Suppressor macrophage treated with lipopolysaccharide for 4 hours (primary cell): Measurements from ENCODE around the gene RIPOR3.
"Not testable (repeated sequence)": the region's sequence is repeated elsewhere in the genome, so short reads cannot be mapped to it uniquely, and the experiment has no call there.

Source experiments
- DNase-seq: peaks from one replicate; pipeline ENCODE4 v3.0.0-alpha.2; 2020

RIPOR3 gene

DNA sequence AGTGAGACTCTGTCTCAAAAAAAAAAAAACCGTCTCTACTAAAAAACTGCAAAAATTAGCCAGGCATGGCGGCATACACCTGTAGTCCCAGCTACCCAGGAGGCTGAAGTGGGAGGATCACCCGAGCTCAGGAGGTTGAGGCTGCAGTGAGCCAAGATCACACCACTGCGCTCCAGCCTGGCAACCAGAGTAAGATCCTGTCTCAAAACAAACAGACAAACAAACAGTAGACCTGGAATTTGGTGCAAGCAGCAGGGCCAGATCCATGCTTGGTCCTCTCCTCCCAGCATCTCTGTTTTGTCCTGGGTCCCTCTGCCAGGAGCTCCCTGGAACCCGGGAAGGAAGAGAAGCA lies 11.6 kb downstream of the RIPOR3 start:
- no peak for DNase-seq

DNA sequence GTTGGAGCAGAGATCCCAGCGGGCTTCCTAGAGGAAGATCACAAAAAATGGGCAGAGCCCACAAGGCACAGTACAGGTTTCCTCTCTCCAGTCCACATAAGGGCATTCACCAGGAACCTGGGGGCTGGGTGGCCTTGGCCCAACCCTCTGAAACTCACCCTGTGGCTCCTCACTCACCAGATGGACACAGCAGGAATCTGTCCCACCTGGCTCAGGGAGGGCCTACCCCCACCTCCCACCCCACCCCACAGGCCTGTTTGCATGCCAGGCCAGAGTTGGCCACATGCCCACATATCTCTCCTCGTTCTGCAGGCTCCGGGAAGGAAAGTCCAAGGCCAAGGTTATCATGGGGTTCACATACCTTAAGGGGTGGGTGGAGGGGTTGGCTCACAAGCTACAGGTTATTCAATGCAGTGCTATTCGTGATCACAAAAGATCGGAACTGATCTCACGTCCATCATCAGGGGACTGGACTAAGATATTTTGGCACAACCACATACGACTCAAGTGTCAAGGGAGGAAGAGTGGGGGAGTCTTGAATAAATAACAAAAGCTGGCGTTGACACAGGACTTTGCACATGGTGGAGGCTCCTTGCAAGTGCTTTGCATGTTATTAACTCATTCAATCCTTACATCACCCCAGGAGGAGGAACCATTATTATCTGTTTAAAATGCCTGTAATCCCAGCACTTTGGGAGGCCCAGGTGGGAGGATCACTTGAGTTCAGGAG lies 13.0 kb downstream of the RIPOR3 start:
- no peak for DNase-seq

DNA sequence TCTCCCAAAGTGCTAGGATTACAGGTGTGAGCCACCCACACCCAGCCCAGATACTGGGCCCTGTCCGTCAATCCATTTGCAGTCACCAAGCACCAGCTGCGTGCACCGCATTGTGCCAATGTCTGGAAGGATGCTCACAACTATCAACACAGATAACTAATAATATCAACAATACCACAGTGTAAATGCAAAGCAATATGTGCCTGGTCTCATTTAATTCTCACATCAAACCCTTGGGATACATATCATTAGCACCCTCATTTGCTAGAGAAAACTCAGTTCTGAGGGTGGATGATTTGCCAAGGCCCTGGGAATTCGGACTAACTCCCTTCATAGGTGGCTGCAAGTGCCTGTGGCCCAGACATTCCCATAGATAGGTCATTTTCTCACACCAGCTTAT lies 14.5 kb downstream of the RIPOR3 start:
- DNase-seq, result no peak

GRCh38 chr20:50676377-50676731 lies 15.0 kb downstream of the RIPOR3 start:
- DNase-seq, result not testable (repeated sequence)

DNA sequence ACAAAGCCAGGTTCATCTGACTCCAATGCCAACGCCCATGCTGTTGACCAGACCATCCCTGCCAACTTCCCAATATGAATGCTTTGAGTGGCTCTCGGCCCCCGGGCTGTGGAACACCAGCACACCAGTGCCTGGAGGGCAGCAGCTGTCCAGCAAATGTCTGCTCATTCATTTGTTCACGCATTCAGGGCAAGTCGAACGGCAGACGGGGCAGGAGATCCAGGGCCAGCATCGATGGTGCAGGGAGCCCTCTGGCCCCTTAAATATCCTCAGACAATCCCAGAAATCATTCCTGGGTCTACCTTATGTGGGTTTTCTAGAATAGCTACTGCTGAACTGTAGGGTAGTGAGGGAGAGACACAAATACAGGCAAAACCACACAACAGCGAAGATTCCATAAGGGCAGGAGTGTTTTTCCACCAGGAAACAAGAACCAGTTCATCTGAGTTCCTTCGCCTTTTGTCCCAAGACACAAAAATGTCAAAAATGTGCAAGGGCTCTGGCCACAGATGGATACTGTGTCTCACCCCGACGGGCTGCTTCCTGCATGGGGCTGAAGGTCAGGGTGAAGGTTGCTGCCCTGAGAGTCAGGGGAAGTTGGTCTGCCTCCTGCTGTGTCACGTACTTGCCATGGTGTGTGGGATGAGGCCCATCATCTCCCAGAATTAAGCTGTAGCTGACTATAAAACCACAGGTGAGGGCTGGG lies 15.5 kb downstream of the RIPOR3 start:
- no peak for DNase-seq

GRCh38 chr20:50674138-50674825 lies 17.1 kb downstream of the RIPOR3 start:
- DNase-seq, result no peak

DNA sequence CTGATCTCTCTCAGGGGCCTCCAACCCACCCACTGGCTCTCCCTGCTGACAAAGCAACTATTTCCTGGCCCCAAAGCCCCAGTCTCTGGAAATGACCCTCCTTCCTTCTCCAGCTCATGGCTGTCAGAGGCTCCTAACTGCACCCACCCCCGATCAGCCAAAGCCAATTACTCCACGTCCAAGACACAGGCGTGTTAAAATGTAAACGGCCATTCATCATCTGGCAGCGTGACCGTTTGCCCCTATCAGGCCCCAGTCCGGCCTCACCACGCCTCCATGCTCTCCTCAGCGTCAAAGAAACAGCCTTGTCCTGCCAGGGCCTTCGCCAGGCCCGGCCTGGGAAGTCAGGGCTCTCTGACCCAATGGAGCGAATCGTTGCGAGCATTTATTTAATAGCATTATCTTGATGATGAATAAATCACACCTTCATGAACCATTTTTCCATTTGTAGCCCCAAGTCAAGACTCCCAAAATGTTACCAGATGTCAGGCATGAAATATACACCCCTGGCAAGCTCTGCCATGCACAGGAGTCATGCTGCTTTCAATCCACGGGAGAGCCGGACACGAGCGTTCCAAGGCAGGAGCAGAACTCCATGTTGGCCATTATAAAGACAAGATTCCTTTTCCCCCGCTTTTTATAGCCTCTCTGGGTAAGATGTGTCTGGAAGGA lies 17.7 kb downstream of the RIPOR3 start:
- DNase-seq, result no peak

GRCh38 chr20:50673146-50673465 lies 18.2 kb downstream of the RIPOR3 start:
- DNase-seq, result no peak

- DNase-seq, result no peak
These were observed 18.8 kb downstream of the RIPOR3 start for GRCh38 chr20:50672400-50673145.

- no peak for DNase-seq
These were observed 19.7 kb downstream of the RIPOR3 start for GRCh38 chr20:50671626-50672025.

- not testable (repeated sequence) for DNase-seq
These were observed 20.3 kb downstream of the RIPOR3 start for GRCh38 chr20:50671010-50671409.

GRCh38 chr20:50670126-50670862 lies 21.0 kb downstream of the RIPOR3 start:
- no peak for DNase-seq

DNA sequence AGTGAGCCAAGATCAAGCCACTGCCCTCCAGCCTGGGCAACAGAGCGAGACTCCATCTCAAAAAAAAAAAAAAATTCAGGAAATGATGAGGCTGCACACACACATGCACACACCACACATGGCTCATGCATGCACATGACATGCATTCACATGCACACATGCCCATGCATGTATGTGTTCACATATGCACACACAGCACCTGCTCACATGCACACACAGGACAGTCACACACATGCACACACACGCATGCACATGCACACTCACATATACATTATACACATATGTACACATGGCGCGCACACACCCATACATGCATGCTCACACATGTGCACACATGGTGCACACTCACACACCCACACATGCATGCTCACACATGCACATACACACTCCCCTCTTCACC lies 22.5 kb downstream of the RIPOR3 start:
- DNase-seq, result no peak

GRCh38 chr20:50668326-50668725 lies 23.0 kb downstream of the RIPOR3 start:
- no peak for DNase-seq

DNA sequence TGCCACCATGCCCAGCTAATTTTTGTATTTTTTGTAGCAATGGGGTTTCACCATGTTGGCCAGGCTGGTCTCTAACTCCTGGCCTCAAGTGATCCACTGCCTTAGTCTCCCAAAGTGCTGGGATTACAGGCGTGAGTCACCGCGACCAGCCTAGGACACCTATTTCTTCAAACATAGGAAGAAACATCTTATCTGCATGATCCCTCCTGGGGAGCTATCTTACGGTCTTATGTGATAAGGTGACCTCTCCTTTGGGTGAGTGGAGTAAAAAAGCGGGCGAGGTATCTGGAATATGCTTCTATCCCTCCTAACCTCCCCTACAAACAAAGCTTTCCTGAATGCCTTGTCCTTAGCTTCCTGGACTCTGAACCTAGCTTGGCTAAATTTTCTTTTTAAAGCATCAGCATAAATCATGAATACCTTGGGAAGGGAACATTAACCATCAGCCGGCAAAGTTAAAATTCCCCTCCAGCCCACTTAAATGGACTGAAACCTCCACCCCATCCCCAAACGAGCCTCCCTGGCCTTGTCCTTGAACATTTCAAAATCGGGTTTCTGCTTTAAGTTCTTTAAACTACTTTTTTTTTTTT lies 24.5 kb downstream of the RIPOR3 start:
- no peak for DNase-seq

GRCh38 chr20:50664254-50664653 lies 27.1 kb downstream of the RIPOR3 start:
- no peak for DNase-seq

DNA sequence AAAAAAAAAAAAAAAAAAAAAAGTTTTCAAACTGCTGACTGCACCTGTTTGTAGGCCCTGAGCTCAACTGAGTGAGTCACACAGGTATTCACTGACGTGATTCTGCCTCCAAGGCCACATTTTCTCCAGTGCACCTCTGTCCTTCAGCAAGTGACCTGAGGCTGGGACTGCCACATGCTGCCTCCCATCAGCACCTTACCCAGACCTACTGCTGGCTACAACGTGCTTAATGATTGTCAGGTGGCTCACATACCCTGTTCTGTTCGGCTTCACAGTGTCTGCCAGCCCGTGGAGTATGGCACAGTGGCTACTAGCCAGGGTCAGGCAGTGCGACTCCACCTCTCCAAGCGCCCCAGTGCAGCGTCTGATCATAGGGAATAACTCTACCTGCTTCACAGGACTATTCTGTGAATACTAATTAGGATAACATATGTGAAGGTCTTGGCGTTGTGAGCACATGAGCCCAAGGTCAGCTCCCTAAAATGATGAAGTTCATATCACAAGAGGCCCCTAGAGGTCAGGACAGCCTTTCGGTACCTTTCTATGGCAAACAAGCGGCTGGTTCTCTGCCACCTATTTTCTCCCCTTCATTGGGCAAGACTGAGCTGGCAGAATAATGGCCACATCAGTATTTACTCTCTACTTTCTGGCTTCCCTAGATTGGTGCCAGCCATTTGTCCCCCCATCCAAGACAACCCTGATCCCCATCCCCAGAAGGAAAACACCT lies 28.1 kb downstream of the RIPOR3 start:
- DNase-seq, result no peak

- DNase-seq, result no peak
These were observed 31.2 kb downstream of the RIPOR3 start for GRCh38 chr20:50659975-50660670.

DNA sequence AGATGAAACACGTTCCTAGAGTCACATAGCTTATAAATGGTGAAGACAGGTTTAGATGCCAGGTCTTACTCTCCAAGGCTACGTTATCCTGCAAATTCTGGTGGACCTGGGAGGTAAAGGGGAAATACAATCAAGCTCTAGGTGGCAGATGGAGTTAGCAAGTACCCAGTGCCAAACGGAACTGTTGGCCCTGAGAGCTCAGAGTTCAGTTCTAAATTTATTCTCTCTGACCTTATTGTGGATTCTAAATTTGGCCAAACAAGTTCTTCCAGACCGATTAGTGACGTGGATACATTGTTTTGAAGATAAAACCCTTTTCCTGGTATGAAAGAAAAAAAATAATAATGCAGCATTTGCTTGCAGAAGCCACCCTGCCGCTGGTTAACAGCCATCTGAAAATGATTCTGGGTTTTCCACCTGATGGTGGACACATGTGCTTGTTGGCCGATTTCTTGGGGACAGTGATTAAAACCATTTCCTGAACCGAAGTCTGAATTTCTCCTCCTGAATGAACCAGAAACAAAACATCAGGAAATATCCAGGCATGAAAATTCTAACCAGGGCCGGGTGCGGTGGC lies 32.5 kb downstream of the RIPOR3 start:
- no peak for DNase-seq

DNA sequence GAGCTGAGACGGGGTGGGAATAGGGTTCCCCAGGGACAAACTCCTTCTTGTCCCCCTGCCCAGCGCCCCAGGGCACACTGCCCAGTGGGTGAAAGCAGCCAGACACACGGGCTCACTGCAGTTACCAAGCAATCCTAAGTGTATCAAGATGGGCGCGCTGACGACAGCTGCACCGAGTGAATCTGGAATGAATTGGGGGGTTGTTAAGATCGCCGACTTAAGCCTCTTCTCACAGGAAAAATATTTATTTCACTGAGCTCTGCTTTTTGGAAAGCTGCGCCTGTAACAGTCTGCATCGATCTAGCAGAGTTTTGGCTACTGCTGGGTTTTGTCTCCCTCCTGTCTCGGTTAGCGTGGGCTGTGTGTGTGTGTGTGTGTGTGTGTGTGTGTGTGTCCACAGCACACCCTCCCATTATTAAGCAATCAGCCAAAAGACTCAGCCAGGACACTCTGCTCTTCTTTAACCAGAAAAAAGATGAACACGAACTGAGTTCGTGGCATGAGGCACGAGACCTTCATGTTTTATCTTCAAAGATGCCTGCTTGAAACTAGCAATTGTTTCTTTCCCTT lies 35.9 kb downstream of the RIPOR3 start:
- DNase-seq, result no peak
